Nephron progenitor cell (in vitro differentiated cells): ENCODE measurements around the gene HP.

Source experiments
- DNase-seq: peaks from one replicate; pipeline ENCODE4 v3.0.0; 2021
- H3K27ac Mint-ChIP-seq: 2 replicates; pipeline ENCODE4 v1.8.0; 2021; ENCODE audit warnings: mild to moderate bottlenecking, moderate library complexity, mixed read lengths
- H3K27me3 Mint-ChIP-seq: 2 replicates; pipeline ENCODE4 v1.8.0; 2021; ENCODE audit warnings: mild to moderate bottlenecking, low read depth, mixed read lengths; ENCODE audit not compliant: poor library complexity
- H3K36me3 Mint-ChIP-seq: 2 replicates; pipeline ENCODE4 v1.8.0; 2021; ENCODE audit warnings: low read depth, mixed read lengths
- H3K4me1 Mint-ChIP-seq: 2 replicates; pipeline ENCODE4 v1.8.0; 2021; ENCODE audit warnings: mixed read lengths
- H3K4me3 Mint-ChIP-seq: 2 replicates; pipeline ENCODE4 v1.8.0; 2021; ENCODE audit warnings: mild to moderate bottlenecking, moderate library complexity, mixed read lengths
- H3K9me3 Mint-ChIP-seq: 2 replicates; pipeline ENCODE4 v1.8.0; 2021; ENCODE audit warnings: mild to moderate bottlenecking, moderate library complexity, mixed read lengths
- CTCF ChIP-seq: fragments of 200-600 bp; sonication (generic); IDR thresholded peaks from 2 replicates; pipeline ENCODE4 v1.5.0; 2021; ENCODE audit warnings: antibody characterized with exemption

HP gene

GRCh38 chr16:72085002-72085401 is 30.7 kb downstream of the HP start:
- no peaks in the 10 kb centered on the region for H3K27me3 Mint-ChIP-seq
- DNase-seq = no peak
- TF ChIP-seq CTCF = no peak
- H3K4me3 Mint-ChIP-seq = no peak overlapping the region
- peaks cover 13% of the 10 kb centered on the region for H3K9me3 Mint-ChIP-seq
- no peak overlapping the region for H3K27ac Mint-ChIP-seq
- no peaks in the 10 kb centered on the region for H3K4me1 Mint-ChIP-seq
- peaks cover 54% of the 10 kb centered on the region for H3K36me3 Mint-ChIP-seq

GRCh38 chr16:72091217-72091616 is 36.9 kb downstream of the HP start:
- no peak for TF ChIP-seq CTCF
- Mint-ChIP-seq H3K4me3 (peak overlapping the region; percentile 99), H3K27ac (no peak overlapping the region), H3K36me3 (peaks cover 42% of the 10 kb centered on the region), H3K4me1 (peaks cover 43% of the 10 kb centered on the region), H3K27me3 (no peaks in the 10 kb centered on the region), H3K9me3 (no peaks in the 10 kb centered on the region)
- DNase-seq = no peak

- peak; percentile 23 for DNase-seq
- peaks cover 45% of the 10 kb centered on the region for H3K36me3 Mint-ChIP-seq
- peaks cover 43% of the 10 kb centered on the region for H3K4me1 Mint-ChIP-seq
- H3K27me3 Mint-ChIP-seq = no peaks in the 10 kb centered on the region
- H3K27ac Mint-ChIP-seq = peak overlapping the region; percentile 99
- peak overlapping the region; percentile 99 for H3K4me3 Mint-ChIP-seq
- TF ChIP-seq CTCF = no peak
- no peaks in the 10 kb centered on the region for H3K9me3 Mint-ChIP-seq
Measured at GRCh38 chr16:72092832-72093447, 38.6 kb downstream of the HP start.

GRCh38 chr16:72093448-72094265 is 39.4 kb downstream of the HP start, which contains the start of the genes DHX38 and TXNL4B:
Gene DHX38 (plus strand): TSS chr16:72093847. CDS start chr16:72096158, 2,311 bp downstream.
Gene TXNL4B (minus strand): TSS chr16:72093620. CDS start chr16:72090749, 2,871 bp downstream.
- Mint-ChIP-seq H3K36me3 (peaks cover 45% of the 10 kb centered on the region), H3K27me3 (no peaks in the 10 kb centered on the region)
- peak; percentile 91 for DNase-seq

GRCh38 chr16:72094266-72094610 is 39.9 kb downstream of the HP start:
- no peak for TF ChIP-seq CTCF
- DNase-seq = no peak
- H3K4me3 Mint-ChIP-seq = peak overlapping the region; percentile 99
- no peaks in the 10 kb centered on the region for H3K9me3 Mint-ChIP-seq
- no peaks in the 10 kb centered on the region for H3K27me3 Mint-ChIP-seq
- peaks cover 42% of the 10 kb centered on the region for H3K36me3 Mint-ChIP-seq
- H3K4me1 Mint-ChIP-seq = peaks cover 43% of the 10 kb centered on the region
- peak overlapping the region; percentile 95 for H3K27ac Mint-ChIP-seq

More at GRCh38 chr16:72093448-72094265, 39.4 kb downstream of the HP start, which contains the start of the genes DHX38 and TXNL4B:
- peak within 1 kb of the TSS; percentile 99 for H3K4me3 Mint-ChIP-seq
- no peaks in the 10 kb centered on the region for H3K9me3 Mint-ChIP-seq
- peak within 1 kb of the TSS; percentile 99 for H3K27ac Mint-ChIP-seq
- H3K4me1 Mint-ChIP-seq = peaks cover 43% of the 10 kb centered on the region
- TF ChIP-seq CTCF = no peak
